Embryonic facial prominence (tissue), 1 donor: Measurements from ENCODE around the gene LCE2D.

Experiments used
- DNase-seq: peaks from one replicate; pipeline ENCODE4 v3.0.0-alpha.2; 2016; ENCODE audit errors: extremely low spot score

Gene LCE2D

GRCh38 chr1:152697701-152698600, 34.8 kb downstream of the LCE2D start, which contains the start of gene LCE2A:
Gene LCE2A, plus strand, starts transcription at chr1:152698345. Its CDS starts 557 bp downstream, at chr1:152698902.
- DNase-seq: no peak

GRCh38 chr1:152699746-152700145, 36.6 kb downstream of the LCE2D start:
- no peak for DNase-seq

GRCh38 chr1:152707860-152708259, 44.7 kb downstream of the LCE2D start, which contains the start of gene LCE4A:
Gene LCE4A, plus strand, starts transcription at chr1:152708160. Its CDS starts 916 bp downstream, at chr1:152709076.
- no peak for DNase-seq
